Lower leg skin (tissue), 4 donors: Measurements from ENCODE around the gene WDR62. TPM values are rescaled to one million over a fixed set of nuclear protein-coding genes. Genes with fewer than 3 reads are reported as not detected.

Experiments used
- DNase-seq, 2 donors: peaks; one replicate each; pipeline ENCODE4 v3.0.0-alpha.2; 2019; ENCODE audit warnings: low spot score in 2 of 2
- H3K4me3 ChIP-seq: fragments of 200-600 bp; sonication (generic); 2 replicates; pipeline ENCODE4 v1.5.1; 2017; ENCODE audit warnings: mild to moderate bottlenecking, low read depth; ENCODE audit not compliant: poor library complexity, severe bottlenecking
- CTCF ChIP-seq, 3 donors: fragments of 450-650 bp; IDR thresholded peaks; one replicate each; pipeline ENCODE4 v1.5.1; 2016; ENCODE audit warnings: antibody characterized with exemption in 3 of 3, mild to moderate bottlenecking in 3 of 3, moderate library complexity in 2 of 3
- POLR2A ChIP-seq, 2 donors: fragments of 450-650 bp; IDR thresholded peaks; one replicate each; pipeline ENCODE4 v1.6.1; 2016 to 2017; ENCODE audit warnings: antibody characterized with exemption in 2 of 2, mild to moderate bottlenecking in 1 of 2, moderate library complexity in 1 of 2
- WGBS, 2 donors: methylation state at CpG; one replicate each; pipeline ENCODE4 v1.1.5; 2018; 5-methylcytosine and 5-hydroxymethylcytosine counted together
- intact Hi-C: fragments of 100-400 bp; cut with DNase I; formaldehyde crosslinking; loops from one replicate; pipeline ENCODE4 v1.15.0; 2023; ENCODE audit warnings: low total_unique reads
- total RNA-seq, 4 donors: library from RNA; depleted of rRNA; stranded (reverse); fragments of >200 nt; gene quantifications; one replicate each; pipeline ENCODE4 v1.1.0, GENCODE V29; 2016

The WDR62 gene
- total RNA-seq, 4 donors from 2014 or later, result 1.3 to 3.0 (median 2.3) TPM

GRCh38 chr19:36151144-36152018 is 96.7 kb downstream of the WDR62 start:
- H3K4me3 ChIP-seq, result peak overlapping the region; percentile 38
- 44 to 54% methylated on average over 27 to 35 of the region's 47 CpGs for WGBS, 2 donors
- peak; percentile 54 to 95 for DNase-seq
- TF ChIP-seq POLR2A (IDR thresholded peaks at IDR 0.05) (no peak), CTCF (IDR thresholded peaks at IDR 0.05) (no peak)
- intact Hi-C loops, result no loop called here

- WGBS, 2 donors, result 27 to 34% methylated on average over 12 to 16 of the region's 16 CpGs
- TF ChIP-seq CTCF (IDR thresholded peaks at IDR 0.05) (no peak), POLR2A (IDR thresholded peaks at IDR 0.05) (no peak)
- H3K4me3 ChIP-seq, result peak overlapping the region; percentile 38
These were observed 97.3 kb downstream of the WDR62 start for GRCh38 chr19:36152019-36152351.

GRCh38 chr19:36152352-36153091 is 97.8 kb downstream of the WDR62 start, which contains the start of gene COX7A1:
TSS of gene COX7A1 (minus strand) at chr19:36152447. CDS start at chr19:36152407, 40 bp downstream.
- no peak for TF ChIP-seq CTCF (IDR thresholded peaks at IDR 0.05)
- TF ChIP-seq POLR2A (IDR thresholded peaks at IDR 0.05), result no peak
- intact Hi-C loops, result no loop called here

More at GRCh38 chr19:36152019-36152351, 97.3 kb downstream of the WDR62 start:
- intact Hi-C loops, result no loop called here
- DNase-seq, result peak in 1 of 2 donors; percentile 88

DNA sequence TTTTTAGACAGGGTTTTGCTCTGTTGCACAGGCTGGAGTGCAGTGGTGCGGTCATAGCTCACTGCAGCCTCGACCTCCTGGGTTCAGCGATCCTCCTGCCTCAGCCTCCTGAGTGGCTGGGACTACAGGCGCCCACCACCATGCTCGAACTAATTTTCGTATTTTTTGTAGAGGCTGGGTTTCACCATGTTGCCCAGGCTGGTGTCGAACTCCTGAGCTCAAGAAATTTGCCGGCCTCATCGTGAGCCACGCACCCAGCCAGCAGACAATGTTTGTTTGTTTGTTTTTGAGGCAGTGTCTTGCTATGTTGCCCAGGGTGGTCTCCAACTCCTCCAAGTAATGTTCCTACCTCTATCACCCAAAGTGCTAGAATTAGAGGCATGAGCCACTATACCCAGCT is 98.4 kb downstream of the WDR62 start:
- WGBS, 2 donors, result 93 to 96% methylated on average over 10 of the region's 10 CpGs
- no peak for DNase-seq
- H3K4me3 ChIP-seq, result no peak overlapping the region
- intact Hi-C loops, result no loop called here
- TF ChIP-seq POLR2A (IDR thresholded peaks at IDR 0.05), result no peak
- TF ChIP-seq CTCF (IDR thresholded peaks at IDR 0.05), result no peak

More at GRCh38 chr19:36152352-36153091, 97.8 kb downstream of the WDR62 start, which contains the start of gene COX7A1:
- WGBS, 2 donors, result 28 to 36% methylated on average over 24 to 30 of the region's 40 CpGs
- peak; percentile 55 to 95 for DNase-seq
- H3K4me3 ChIP-seq, result peak within 1 kb of the TSS; percentile 38

Other genes starting within 250 kb of the WDR62 start
- gene PRODH2, start 242.1 kb upstream of the WDR62 start, total RNA-seq, result not detected
- gene NPHS1, start 202.4 kb upstream of the WDR62 start, total RNA-seq, result not detected
- under 1 TPM in 1 of 4 donors, not detected in 3; 0.32 TPM for gene KIRREL2, start 198.0 kb upstream of the WDR62 start, total RNA-seq
- gene APLP1, start 186.3 kb upstream of the WDR62 start, total RNA-seq, result 1 to 10 TPM; 1.6 to 5.6 (median 2.3) TPM
- gene NFKBID, start 154.4 kb upstream of the WDR62 start, total RNA-seq, result 100 to 1,000 TPM in 1 of 4 donors, 10 to 100 TPM in 1, 1 to 10 TPM in 2; 5.9 to 476 (median 25.8) TPM
- 1 to 10 TPM in 2 of 4 donors, under 1 TPM in 1, not detected in 1; 0.79 to 8.4 (median 4.4) TPM for gene HCST, start 152.4 kb upstream of the WDR62 start, total RNA-seq
- 10 to 100 TPM; 25.7 to 29.9 (median 28.4) TPM for gene TYROBP, start 146.6 kb upstream of the WDR62 start, total RNA-seq
- gene LRFN3, start 118.5 kb upstream of the WDR62 start, total RNA-seq, result 10 to 100 TPM in 3 of 4 donors, 1 to 10 TPM in 1; 6.8 to 17.9 (median 11.4) TPM
- gene SDHAF1, start 59.7 kb upstream of the WDR62 start, total RNA-seq, result 10 to 100 TPM; 51.6 to 83.8 (median 64.4) TPM
- 1 to 10 TPM in 2 of 4 donors, under 1 TPM in 1, not detected in 1; 0.89 to 5.8 (median 1.8) TPM for gene SYNE4, start 46.1 kb upstream of the WDR62 start, total RNA-seq
- 10 to 100 TPM; 11.9 to 37.9 (median 25.0) TPM for gene ALKBH6, start 40.7 kb upstream of the WDR62 start, total RNA-seq
- gene CLIP3, start 22.0 kb upstream of the WDR62 start, total RNA-seq, result 10 to 100 TPM in 1 of 4 donors, 1 to 10 TPM in 3; 2.1 to 42.3 (median 4.8) TPM
- gene THAP8, start 612 bp upstream of the WDR62 start, total RNA-seq, result 10 to 100 TPM in 1 of 4 donors, 1 to 10 TPM in 3; 9.1 to 27.4 (median 9.5) TPM
- not detected for gene OVOL3, start 56.2 kb downstream of the WDR62 start, total RNA-seq
- 10 to 100 TPM; 32.0 to 74.8 (median 57.5) TPM for gene POLR2I, start 60.0 kb downstream of the WDR62 start, total RNA-seq
- gene TBCB, start 60.6 kb downstream of the WDR62 start, total RNA-seq, result 100 to 1,000 TPM in 2 of 4 donors, 10 to 100 TPM in 2; 60.8 to 113 (median 94.5) TPM
- gene CAPNS1, start 85.2 kb downstream of the WDR62 start, total RNA-seq, result 100 to 1,000 TPM in 1 of 4 donors, 10 to 100 TPM in 3; 33.3 to 125 (median 83.2) TPM
- 10 to 100 TPM in 1 of 4 donors, 1 to 10 TPM in 3; 1.1 to 12.9 (median 6.3) TPM for gene COX7A1, start 97.5 kb downstream of the WDR62 start, total RNA-seq
- gene ZNF565, start 159.8 kb downstream of the WDR62 start, total RNA-seq, result 1 to 10 TPM; 1.4 to 4.5 (median 3.7) TPM
- 10 to 100 TPM; 55.8 to 78.6 (median 66.5) TPM for gene ZNF146, start 160.2 kb downstream of the WDR62 start, total RNA-seq